ENCODE measurements around the gene HAND2.

DNA sequence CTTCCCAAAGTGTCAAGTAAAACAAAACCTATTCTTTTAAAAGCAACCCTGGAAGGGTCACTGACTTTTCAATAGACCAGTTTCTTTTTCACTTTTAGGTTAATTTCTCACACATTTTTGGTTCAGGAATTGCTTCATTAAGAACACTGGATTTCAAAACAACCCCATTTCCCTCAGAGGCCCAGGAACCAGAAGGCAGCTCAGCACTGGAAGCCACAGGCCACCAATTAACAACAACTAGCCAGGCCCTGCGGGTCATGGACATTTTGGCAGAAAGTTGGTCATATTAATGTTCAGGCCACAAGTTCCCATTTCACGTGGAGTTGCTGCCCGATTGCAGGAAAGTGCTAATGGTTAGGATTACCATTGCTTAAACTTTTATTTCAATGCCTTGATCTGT, 39.8 kb downstream of the HAND2 start:
- TF ChIP-seq POLR2A (IDR thresholded peaks at IDR 0.05) = no peak
- TF ChIP-seq, protein P1, sequence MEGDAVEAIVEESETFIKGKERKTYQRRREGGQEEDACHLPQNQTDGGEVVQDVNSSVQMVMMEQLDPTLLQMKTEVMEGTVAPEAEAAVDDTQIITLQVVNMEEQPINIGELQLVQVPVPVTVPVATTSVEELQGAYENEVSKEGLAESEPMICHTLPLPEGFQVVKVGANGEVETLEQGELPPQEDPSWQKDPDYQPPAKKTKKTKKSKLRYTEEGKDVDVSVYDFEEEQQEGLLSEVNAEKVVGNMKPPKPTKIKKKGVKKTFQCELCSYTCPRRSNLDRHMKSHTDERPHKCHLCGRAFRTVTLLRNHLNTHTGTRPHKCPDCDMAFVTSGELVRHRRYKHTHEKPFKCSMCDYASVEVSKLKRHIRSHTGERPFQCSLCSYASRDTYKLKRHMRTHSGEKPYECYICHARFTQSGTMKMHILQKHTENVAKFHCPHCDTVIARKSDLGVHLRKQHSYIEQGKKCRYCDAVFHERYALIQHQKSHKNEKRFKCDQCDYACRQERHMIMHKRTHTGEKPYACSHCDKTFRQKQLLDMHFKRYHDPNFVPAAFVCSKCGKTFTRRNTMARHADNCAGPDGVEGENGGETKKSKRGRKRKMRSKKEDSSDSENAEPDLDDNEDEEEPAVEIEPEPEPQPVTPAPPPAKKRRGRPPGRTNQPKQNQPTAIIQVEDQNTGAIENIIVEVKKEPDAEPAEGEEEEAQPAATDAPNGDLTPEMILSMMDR (IDR thresholded peaks at IDR 0.05) = no peak
